Measurements from ENCODE around the gene NUBPL.
"Not testable (repeated sequence)": the region's sequence is repeated elsewhere in the genome, so short reads cannot be mapped to it uniquely, and the experiment has no call there.

Gene NUBPL

GRCh38 chr14:31578792-31579501 lies 17.7 kb downstream of the NUBPL start:
- no peak for DNase-seq

GRCh38 chr14:31580234-31580633 lies 19.0 kb downstream of the NUBPL start:
- no peak for DNase-seq

GRCh38 chr14:31582286-31582691 lies 21.1 kb downstream of the NUBPL start:
- DNase-seq = no peak

- DNase-seq = no peak
Measured at GRCh38 chr14:31582836-31583452, 21.7 kb downstream of the NUBPL start.

GRCh38 chr14:31590206-31590605 lies 29.0 kb downstream of the NUBPL start:
- no peak for DNase-seq

DNA sequence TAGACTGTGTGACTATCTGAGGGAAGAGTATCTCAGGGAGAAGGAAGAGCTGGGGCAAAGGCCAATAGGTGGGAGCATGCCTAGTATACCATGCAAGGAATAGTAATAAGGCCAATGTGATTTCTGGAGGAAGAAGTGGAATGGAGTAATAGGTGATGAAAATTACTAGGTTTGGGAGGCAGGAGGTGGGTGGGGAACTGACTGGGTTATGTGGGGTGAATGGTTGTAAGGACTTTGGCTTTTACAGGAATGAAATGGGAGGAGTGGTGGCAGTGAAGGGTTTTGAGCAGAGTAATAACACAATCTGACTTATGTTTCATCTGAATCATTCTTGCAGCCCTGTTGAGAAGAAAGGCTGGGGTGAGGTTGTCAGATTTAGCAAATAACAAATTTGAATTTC lies 30.9 kb downstream of the NUBPL start:
- no peak for DNase-seq

GRCh38 chr14:31592631-31593030 lies 31.4 kb downstream of the NUBPL start:
- no peak for DNase-seq

- no peak for DNase-seq
Measured at GRCh38 chr14:31596342-31597095, 35.3 kb downstream of the NUBPL start.

GRCh38 chr14:31605702-31606101 lies 44.5 kb downstream of the NUBPL start:
- DNase-seq = no peak

GRCh38 chr14:31611778-31612433 lies 50.7 kb downstream of the NUBPL start:
- no peak for DNase-seq

GRCh38 chr14:31613188-31613587 lies 52.0 kb downstream of the NUBPL start:
- DNase-seq = no peak

- not testable (repeated sequence) for DNase-seq
Measured at GRCh38 chr14:31618884-31619283, 57.7 kb downstream of the NUBPL start.

DNA sequence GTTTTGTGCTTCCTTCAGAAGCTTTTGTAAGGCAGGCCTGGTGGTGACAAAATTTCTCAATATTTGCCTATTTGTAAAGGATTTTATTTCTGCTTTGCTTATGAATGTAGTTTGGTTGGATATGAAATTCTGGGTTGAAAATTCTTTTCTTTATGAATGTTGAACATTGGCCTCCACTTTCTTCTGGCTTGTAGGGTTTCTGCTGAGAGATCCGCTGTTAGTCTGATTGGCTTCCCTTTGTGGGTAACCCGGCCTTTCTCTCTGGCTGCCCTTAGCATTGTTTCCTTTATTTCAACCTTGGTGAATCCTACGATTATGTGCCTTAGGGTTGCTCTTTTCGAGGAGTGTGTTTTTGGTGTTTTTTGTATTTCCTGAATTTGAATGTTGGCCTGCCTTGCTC lies 58.2 kb downstream of the NUBPL start:
- no peak for DNase-seq

DNA sequence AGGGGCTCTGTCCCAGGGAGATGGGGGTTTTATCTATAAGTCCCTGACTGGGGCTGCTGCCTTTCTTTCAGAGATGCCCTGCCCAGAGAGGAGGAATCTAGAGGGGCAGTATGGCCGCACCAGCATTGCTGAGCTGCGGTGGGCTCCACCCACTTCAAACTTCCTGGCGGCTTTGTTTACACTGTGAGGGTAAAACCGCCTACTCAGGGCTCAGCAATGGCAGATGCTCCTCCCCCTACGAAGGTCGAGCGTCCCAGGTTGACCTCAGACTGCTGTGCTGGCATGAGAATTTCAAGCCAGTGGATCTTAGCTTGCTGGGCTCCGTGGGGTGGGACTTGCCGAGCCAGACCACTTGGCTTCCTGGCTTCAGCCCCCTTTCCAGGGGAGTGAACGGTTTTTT lies 59.7 kb downstream of the NUBPL start:
- DNase-seq = not testable (repeated sequence)

DNA sequence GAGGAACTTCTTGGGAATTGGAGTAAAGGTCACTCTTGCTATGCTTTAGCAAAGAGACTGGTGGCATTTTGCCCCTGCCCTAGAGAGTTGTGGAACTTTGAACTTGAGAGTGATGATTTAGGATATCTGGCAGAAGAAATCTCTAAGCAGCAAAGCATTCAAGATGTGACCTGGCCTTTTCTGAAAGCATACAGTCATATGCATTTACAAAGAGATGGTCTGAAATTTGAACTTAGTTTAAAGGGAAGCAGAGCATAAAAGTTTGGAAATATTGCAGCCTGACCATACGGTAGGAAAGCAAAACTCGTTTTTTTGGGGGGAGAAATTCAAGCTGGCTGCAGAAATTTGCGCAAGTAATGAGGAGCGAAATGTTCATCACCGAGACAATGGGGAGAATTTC lies 60.9 kb downstream of the NUBPL start:
- DNase-seq = no peak

- DNase-seq = not testable (repeated sequence)
Measured at GRCh38 chr14:31652900-31653299, 91.7 kb downstream of the NUBPL start.

DNA sequence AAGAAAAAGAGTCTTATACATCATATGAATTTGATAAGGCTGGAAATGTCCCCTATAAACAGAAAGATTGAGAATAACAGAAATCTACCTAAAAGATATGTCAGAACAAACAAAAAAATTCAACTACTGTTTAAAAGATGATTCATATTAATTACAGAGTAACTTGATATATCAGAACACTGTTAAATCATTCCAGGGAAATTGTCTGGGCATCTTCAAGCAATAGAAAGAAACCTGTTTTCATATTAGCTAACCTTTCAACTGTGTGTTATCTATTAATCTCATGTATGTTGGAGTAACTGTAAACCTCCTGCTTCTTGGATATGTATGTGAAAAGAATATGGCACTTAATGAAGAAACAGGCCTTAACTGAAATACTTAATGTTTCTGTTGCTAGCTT lies 96.7 kb downstream of the NUBPL start:
- no peak for DNase-seq

GRCh38 chr14:31659278-31659677 lies 98.1 kb downstream of the NUBPL start:
- DNase-seq = no peak

DNA sequence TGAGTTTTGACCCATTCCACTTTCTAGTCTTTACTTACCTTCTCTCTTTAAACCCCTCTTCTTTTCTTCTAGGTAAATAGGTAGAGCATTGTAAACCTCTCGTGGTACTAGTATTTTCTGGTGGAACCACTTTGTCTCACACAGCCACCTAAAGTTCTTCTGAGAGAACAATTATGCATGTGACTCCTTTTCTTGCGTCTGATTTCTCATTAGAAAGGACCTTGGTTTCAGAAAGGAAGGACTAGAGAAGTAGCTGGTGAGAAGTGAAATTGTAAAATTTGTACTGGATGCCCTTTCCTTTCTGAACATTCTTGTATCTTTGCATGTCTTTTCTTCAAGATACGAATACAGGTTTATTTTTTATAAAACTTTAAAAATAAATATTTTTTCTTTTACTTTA lies 99.0 kb downstream of the NUBPL start:
- no peak for DNase-seq

DNA sequence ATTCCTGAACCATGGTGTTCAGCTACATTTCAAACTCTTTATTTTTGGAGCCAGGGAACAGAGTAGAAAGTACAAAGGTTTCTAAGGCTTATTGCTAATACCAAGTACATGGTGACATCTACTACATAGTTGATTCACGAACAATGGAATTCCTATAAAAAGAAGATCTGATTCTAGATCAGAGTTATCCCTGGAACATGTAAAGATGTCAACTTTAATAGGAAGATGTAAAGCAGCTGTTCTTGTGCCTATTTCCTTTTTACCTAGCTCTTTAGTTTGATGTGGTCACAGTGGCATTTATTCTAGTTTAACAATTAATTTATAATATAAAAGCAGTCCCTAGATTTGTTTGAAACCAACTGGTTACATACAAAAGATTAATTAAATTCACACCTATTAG lies 99.5 kb downstream of the NUBPL start:
- no peak for DNase-seq

GRCh38 chr14:31668348-31668747 lies 107.1 kb downstream of the NUBPL start:
- no peak for DNase-seq

GRCh38 chr14:31672709-31673108 lies 111.5 kb downstream of the NUBPL start:
- no peak for DNase-seq

DNA sequence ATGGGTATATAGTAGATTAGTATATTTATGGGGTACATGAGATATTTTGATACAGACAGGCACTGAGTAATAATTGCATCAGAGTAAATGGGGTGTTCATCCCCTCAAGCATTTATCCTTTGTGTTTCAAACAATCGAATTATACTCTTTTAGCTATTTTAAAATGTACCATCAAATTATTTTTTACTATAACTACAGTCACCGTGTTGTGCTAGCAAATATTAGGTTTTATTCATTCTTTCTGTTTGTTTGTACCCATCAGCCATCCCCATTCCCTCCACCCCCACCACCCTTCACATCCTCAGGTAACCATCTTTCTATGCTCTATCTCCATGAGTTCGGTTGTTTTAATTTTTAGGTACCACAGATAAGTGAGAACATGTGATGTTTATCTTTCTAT lies 115.8 kb downstream of the NUBPL start:
- DNase-seq = no peak

DNA sequence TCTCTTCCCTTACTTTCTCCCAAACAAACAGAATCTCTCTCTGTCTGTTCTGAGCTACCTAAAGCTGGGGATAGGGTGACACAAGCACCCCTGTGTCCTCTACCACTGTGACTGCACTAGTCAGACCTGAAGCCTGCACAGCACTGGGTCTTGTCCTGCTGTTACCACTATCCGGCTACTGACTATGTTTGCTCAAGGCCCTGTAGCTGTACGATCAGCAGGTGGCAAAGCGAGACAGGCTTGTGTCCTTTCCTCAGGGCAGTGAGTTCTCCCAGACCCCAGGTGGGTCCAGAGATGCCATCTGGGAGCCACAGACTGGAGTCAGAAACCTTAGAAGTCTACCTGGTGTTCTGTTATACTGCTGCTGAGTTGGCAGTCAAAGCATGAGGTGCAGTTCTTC lies 116.4 kb downstream of the NUBPL start:
- DNase-seq = no peak
